ENCODE data around the gene ARHGEF18.
"Not testable (repeated sequence)": the region's sequence is repeated elsewhere in the genome, so short reads cannot be mapped to it uniquely, and the experiment has no call there.

ARHGEF18 gene

GRCh38 chr19:7346997-7347396, 1.7 kb upstream of the ARHGEF18 start:
- not testable (repeated sequence) for DNase-seq (ENCODE audit: low read depth, low spot score)

GRCh38 chr19:7349231-7349591, 474 bp downstream of the ARHGEF18 start:
- no peak for DNase-seq (ENCODE audit: low read depth, low spot score)

DNA sequence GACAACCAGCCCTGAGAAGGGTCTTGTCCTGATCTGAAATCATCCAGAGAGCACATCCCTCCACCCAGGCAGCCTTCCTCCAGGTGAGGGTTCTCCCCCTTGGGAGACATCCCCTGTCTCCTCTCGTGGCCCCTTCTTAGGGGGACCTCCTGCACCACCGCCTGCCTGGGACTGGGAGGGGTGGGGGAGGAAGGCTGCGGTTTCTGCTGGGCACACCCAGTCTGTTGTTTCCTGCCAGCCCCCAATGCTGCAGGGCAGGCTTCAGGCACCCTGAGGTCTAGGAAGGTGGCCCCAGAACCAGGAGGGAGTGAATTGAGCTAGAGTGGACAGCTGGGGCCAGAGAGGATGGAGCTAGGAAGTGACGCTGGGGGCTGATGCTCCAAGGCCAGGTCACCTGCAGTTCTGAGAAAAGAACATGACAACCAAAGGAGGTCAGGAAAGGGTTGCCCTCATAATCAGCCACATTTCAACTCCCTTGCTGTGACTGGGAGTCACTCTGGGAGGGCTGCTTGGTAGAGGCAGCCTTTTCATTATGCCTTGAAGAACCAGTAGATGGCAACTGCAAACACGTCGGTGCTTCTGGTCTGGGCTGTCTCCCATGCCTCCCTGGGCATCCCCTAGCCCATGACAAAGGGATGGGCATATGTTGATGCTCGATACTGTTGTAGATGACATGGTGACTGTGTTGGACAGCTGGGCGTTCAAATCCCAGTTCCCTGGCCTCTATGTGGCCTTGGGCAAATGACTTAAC, 1.4 kb downstream of the ARHGEF18 start:
- DNase-seq (ENCODE audit: low read depth, low spot score): no peak

DNA sequence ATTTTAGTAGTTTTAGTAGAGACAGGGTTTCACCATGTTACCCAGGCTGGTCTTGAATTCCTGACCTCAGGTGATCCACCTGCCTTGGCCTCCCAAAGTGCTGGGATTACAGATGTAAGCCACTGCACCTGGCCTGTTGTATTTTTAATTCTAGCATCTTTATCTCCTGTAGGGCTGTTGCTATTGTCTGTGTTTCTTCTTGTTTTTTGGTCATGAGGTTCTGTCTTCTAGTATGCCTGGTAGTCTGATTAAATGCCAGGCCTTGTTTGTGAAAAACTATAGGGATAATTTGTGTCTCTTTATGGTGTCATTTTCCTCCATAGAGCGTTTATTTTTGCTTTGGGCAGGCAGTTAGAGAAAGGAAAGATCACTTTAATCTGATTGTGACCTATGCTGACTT, 3.1 kb downstream of the ARHGEF18 start:
- DNase-seq (ENCODE audit: low read depth, low spot score): no peak

GRCh38 chr19:7355151-7355820, 6.5 kb downstream of the ARHGEF18 start:
- no peak for DNase-seq (ENCODE audit: low read depth, low spot score)

GRCh38 chr19:7355871-7356270, 7.1 kb downstream of the ARHGEF18 start:
- DNase-seq (ENCODE audit: low read depth, low spot score): no peak

GRCh38 chr19:7356899-7357627, 8.3 kb downstream of the ARHGEF18 start:
- DNase-seq (ENCODE audit: low read depth, low spot score): no peak

- no peak for DNase-seq (ENCODE audit: low read depth, low spot score)
Observed at GRCh38 chr19:7358102-7358597, 9.4 kb downstream of the ARHGEF18 start.

DNA sequence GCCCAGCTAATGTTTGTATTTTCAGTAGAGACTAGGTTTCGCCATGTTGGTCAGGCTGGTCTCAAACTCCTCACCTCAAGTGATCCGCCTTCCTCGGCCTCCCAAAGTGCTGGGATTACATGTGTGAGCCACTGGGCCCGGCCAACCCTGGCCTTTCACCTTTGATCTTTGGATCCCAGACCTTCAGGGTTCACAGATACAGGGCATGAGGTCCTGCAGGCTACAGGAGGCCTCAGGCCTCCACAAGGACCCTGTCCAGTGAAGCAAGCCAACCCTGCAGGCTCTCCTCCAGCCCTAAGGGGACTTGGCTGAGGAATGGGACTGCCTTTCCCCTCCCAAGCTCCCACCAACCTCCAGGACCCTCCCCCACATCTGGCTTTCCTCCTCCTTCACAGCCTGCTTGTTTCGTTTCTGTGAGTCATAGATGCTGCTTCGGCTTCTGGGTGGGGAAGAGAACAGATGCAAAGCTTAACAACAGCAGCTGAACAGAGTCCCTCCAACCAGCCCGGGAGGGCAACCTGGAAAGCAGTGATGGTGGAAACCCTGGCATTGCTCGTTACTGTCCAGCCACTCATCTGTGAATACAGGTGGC, 11.8 kb downstream of the ARHGEF18 start:
- no peak for DNase-seq (ENCODE audit: low read depth, low spot score)

DNA sequence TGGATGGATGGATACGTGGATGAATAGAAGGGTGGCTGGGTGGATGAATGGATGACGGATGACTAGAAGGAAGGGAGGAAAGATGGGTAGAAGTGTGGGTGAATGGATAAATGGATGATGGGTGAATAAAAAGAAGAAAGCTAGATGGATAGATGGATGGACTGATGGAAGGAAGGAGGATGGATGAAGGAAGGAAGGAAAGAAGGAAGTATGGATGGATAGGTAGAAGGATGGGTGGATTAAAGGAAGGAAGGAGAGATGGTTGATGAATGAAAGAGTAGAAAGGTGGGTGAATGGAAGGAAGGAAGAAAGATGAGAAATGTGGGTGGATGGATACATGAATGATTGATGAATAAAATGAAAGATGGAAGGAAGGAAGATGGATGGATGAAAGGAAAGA, 14.5 kb downstream of the ARHGEF18 start:
- no peak for DNase-seq (ENCODE audit: low read depth, low spot score)

DNA sequence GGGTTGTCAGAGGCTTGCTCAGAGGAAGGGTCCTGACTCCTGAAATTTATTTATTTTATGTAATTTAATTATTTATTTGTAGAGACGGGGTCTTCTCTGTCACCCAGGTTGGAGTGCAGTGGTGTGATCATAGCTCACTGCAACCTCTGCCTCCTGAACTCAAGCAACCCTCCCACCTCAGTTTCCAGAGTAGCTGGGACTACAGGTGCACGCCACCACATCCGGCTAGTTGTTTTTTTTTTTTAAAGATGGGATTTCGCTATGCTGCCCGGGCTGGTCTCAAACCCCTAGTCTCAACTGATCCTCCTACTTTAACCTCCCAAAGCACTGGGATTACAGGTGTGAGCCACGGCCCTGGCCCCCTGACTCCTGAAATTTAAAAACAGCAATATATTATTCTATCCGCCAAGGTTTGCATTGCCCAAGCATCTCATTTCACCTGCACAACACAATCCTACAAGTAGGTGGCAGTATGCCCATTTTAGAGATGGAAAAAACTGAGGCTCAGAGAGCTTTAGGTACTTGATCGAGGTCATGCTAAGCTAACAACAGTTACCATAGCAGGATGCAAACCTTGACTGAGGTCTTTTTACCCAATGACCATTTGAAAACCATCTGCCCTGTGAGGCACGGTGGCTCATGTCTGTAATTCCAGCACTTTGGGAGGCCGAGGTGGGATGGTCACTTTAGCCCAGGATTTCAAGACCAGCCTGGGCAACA, 18.1 kb downstream of the ARHGEF18 start:
- DNase-seq (ENCODE audit: low read depth, low spot score): no peak

DNA sequence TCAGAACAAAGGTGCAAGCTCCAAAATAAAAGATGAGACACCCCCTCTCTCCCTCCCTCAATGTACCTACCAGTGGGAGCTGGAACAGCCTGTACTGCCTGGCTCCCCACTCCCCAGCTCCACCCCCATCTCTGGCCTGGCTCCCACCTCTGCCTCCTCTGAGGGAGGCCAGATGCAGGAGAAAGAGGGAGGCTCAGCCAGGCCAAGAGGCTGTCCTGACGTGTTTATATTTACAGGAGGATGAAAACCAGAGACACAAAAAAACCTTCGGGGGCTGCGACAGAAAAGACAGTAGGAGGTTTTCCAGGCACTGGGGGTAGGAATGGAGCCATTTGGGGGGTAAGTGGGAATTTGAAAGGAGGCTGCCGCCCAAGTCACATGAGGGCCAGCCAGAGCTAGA, 19.7 kb downstream of the ARHGEF18 start:
- no peak for DNase-seq (ENCODE audit: low read depth, low spot score)

GRCh38 chr19:7368866-7369265, 20.1 kb downstream of the ARHGEF18 start:
- not testable (repeated sequence) for DNase-seq (ENCODE audit: low read depth, low spot score)

DNA sequence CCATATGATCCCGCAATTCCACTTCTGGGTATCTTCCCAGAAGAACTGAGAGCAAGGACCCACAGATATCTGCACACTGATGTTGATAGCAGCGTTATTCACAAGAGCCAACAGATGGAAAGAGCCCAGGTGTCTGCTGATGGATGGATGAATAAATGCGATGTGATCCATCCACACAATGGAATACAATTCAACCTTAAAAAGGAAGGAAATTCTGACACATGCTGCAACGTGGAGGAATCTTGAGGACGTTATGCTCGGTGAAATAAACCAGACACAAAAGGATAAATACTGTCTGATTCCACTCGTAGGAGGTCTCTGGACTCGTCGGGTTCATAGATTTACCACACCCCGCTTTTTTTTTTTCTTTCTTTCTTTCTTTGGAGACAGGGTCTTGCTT, 21.8 kb downstream of the ARHGEF18 start:
- no peak for DNase-seq (ENCODE audit: low read depth, low spot score)

DNA sequence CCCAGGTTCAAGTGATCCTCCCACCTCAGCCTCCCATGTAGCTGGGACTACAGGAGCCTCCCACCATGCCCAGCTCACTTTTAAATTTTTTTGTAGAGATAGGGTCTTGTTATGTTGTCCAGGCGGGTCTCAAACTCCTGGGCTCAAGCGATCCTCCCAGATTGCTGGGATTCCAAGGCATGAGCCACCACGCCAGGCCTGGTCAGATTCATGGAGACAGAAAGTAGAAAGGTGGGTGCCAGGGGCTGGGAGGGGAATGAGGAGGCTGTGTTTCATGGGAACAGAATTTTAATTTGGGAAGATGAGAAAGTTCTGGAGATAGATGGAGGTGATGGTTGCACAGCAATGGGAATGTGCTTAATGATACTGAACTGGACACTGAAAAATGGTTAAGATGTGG, 22.3 kb downstream of the ARHGEF18 start:
- DNase-seq (ENCODE audit: low read depth, low spot score): no peak

DNA sequence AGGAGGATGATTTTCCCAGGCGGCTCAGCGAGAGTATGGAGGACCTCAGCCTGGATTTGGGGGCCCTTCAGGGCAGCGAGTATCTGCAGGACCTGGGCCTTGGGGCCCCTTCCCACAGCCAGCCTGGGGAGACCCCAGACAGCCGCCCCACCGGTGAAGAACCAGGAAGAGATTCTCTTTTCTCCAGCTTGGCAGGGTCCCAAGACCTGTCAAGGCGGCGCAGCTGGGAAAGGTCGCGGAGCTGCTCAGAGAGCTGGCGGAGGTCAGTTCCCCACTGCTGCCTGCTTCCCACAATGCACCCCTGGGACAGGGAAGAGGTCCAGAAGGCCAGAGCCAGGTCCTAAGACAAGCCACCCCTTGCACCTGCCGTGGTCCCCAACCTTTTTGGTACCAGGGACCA, 24.1 kb downstream of the ARHGEF18 start:
- DNase-seq (ENCODE audit: low read depth, low spot score): no peak

GRCh38 chr19:7373862-7374261, 25.1 kb downstream of the ARHGEF18 start:
- no peak for DNase-seq (ENCODE audit: low read depth, low spot score)

GRCh38 chr19:7376151-7376852, 27.6 kb downstream of the ARHGEF18 start:
- no peak for DNase-seq (ENCODE audit: low read depth, low spot score)

DNA sequence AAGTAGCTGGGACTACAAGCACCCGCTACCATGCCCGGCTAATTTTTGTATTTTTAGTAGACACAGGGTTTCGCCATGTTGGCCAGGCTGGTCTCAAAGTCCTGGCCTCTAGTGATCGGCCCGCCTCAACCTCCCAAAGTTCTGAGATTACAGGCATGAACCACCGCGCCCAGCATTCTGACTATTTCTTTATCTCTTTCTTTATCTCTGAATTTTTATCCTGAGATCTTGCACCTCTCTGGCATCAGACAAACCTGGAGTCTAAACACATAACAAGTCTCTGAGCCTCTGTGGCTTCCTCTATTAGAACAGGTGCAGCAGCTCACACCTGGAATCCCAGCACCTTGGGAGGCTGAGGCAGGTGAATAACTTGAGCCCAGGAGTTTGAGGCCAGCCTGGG, 28.5 kb downstream of the ARHGEF18 start:
- DNase-seq (ENCODE audit: low read depth, low spot score): no peak

DNA sequence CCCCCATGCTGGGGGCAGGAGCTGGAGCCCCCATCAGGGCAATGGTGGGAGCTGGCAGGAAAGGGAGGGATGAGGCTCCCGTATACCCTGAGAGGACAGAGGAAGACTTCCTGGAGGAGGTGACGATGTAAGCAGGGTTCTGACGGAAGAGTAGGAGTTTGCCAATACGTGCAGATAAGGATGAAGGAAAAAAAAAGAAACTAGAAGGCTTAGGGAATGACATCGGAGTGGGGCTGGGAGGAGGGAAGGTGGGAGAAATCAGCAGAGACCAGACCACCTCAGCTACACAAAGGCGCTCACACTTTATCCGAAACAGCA, 32.3 kb downstream of the ARHGEF18 start:
- DNase-seq (ENCODE audit: low read depth, low spot score): no peak

DNA sequence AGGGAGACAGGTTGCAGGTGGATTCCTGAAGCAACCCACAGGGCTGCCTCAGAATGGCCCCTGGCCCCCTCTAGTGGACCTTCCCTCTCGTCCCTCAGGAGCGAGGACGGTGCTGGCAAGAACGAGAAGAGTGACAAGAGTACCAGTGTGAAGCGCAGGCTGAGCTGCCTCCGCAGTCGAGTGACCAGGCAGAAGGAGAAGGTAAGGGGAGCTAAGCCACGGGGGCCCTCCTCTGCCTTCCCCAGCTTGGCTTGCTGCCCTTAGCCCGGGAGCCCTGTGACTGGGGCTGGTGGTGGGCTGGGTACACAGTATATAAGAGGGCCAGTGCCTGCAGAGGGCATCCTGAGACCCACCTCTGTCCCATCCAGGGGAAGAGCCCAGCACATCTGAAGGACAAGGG, 34.0 kb downstream of the ARHGEF18 start:
- no peak for DNase-seq (ENCODE audit: low read depth, low spot score)

Data from iPS DF 19.7 (cell line).